Measurements from ENCODE around the gene NCBP2.

NCBP2 gene

GRCh38 chr3:196915375-196915774 lies 27.0 kb downstream of the NCBP2 start:
- TF ChIP-seq SIN3A (IDR thresholded peaks at IDR 0.05; ENCODE audit: borderline replicate concordance, insufficient read depth, low read length) (no peak), FOXP2 (optimal IDR thresholded peaks at IDR 0.05; ENCODE audit: borderline replicate concordance, extremely low read depth, extremely low read length, insufficient read depth) (no peak), TAF1 (IDR thresholded peaks at IDR 0.05; ENCODE audit: borderline replicate concordance, insufficient read depth, low read length) (no peak), POLR2AphosphoS5 (IDR thresholded peaks at IDR 0.05; ENCODE audit: low read depth, low read length) (no peak), REST (IDR thresholded peaks at IDR 0.05; ENCODE audit: insufficient read depth in 1 of 2, low read depth in 2 of 2, low read length in 2 of 2) (no peak)

- TF ChIP-seq REST (IDR thresholded peaks at IDR 0.05; ENCODE audit: insufficient read depth in 1 of 2, low read depth in 2 of 2, low read length in 2 of 2) (no peak), TAF1 (IDR thresholded peaks at IDR 0.05; ENCODE audit: borderline replicate concordance, insufficient read depth, low read length) (no peak), POLR2AphosphoS5 (IDR thresholded peaks at IDR 0.05; ENCODE audit: low read depth, low read length) (no peak), SIN3A (IDR thresholded peaks at IDR 0.05; ENCODE audit: borderline replicate concordance, insufficient read depth, low read length) (no peak), FOXP2 (optimal IDR thresholded peaks at IDR 0.05; ENCODE audit: borderline replicate concordance, extremely low read depth, extremely low read length, insufficient read depth) (no peak)
These were observed 27.5 kb downstream of the NCBP2 start for GRCh38 chr3:196914866-196915265.

GRCh38 chr3:196903740-196904139 lies 38.6 kb downstream of the NCBP2 start:
- TF ChIP-seq FOXP2 (optimal IDR thresholded peaks at IDR 0.05; ENCODE audit: borderline replicate concordance, extremely low read depth, extremely low read length, insufficient read depth) = no peak
- no peak for TF ChIP-seq TAF1 (IDR thresholded peaks at IDR 0.05; ENCODE audit: borderline replicate concordance, insufficient read depth, low read length)
- TF ChIP-seq REST (IDR thresholded peaks at IDR 0.05; ENCODE audit: insufficient read depth in 1 of 2, low read depth in 2 of 2, low read length in 2 of 2) = no peak

GRCh38 chr3:196902296-196902695 lies 40.0 kb downstream of the NCBP2 start:
- TF ChIP-seq TAF1 (IDR thresholded peaks at IDR 0.05; ENCODE audit: borderline replicate concordance, insufficient read depth, low read length) = no peak

- TF ChIP-seq POLR2AphosphoS5 (IDR thresholded peaks at IDR 0.05; ENCODE audit: low read depth, low read length) (no peak), FOXP2 (optimal IDR thresholded peaks at IDR 0.05; ENCODE audit: borderline replicate concordance, extremely low read depth, extremely low read length, insufficient read depth) (no peak), SIN3A (IDR thresholded peaks at IDR 0.05; ENCODE audit: borderline replicate concordance, insufficient read depth, low read length) (no peak), REST (IDR thresholded peaks at IDR 0.05; ENCODE audit: insufficient read depth in 1 of 2, low read depth in 2 of 2, low read length in 2 of 2) (no peak), TAF1 (IDR thresholded peaks at IDR 0.05; ENCODE audit: borderline replicate concordance, insufficient read depth, low read length) (no peak)
These were observed 40.6 kb downstream of the NCBP2 start for GRCh38 chr3:196901768-196902167.
